Endodermal cell (in vitro differentiated cells): Measurements from ENCODE around the gene TBR1. TPM values are rescaled to one million over a fixed set of nuclear protein-coding genes. Genes with fewer than 3 reads are reported as not detected.
A peak's percentile ranks its signal among the peaks of the same experiment; 100 is the strongest.

Experiments used
- DNase-seq: peaks from one replicate; pipeline ENCODE4 v3.0.0-alpha.2; 2017
- H3K27ac ChIP-seq: 2 replicates; pipeline ENCODE4 v1.5.1; 2013; ENCODE audit warnings: mild to moderate bottlenecking, low read depth, low read length, moderate library complexity
- H3K27me3 ChIP-seq: 2 replicates; pipeline ENCODE4 v1.6.1; 2013; ENCODE audit warnings: mild to moderate bottlenecking, low read length, moderate library complexity; ENCODE audit not compliant: insufficient read depth, control insufficient read depth, poor library complexity, severe bottlenecking
- H3K36me3 ChIP-seq: 2 replicates; pipeline ENCODE4 v1.7.0; 2013; ENCODE audit warnings: mild to moderate bottlenecking, low read length, moderate library complexity; ENCODE audit not compliant: control insufficient read depth, insufficient read depth
- H3K4me1 ChIP-seq: one replicate; pipeline ENCODE4 v1.7.0; 2013; ENCODE audit warnings: low read length; ENCODE audit not compliant: control insufficient read depth, insufficient read depth
- H3K4me3 ChIP-seq: 2 replicates; pipeline ENCODE4 v1.5.1; 2013; ENCODE audit warnings: mild to moderate bottlenecking, low read length, moderate library complexity
- H3K9ac ChIP-seq: 2 replicates; pipeline ENCODE4 v1.6.1; 2013; ENCODE audit warnings: mild to moderate bottlenecking, low read length, moderate library complexity; ENCODE audit not compliant: poor library complexity, severe bottlenecking; ENCODE audit errors: extremely low read depth
- H3K9me3 ChIP-seq: 2 replicates; pipeline ENCODE4 v1.6.1; 2013; ENCODE audit warnings: mild to moderate bottlenecking, low read length, moderate library complexity; ENCODE audit not compliant: control insufficient read depth
- H3K27ac Mint-ChIP-seq: 2 replicates; pipeline ENCODE4 v1.8.0; 2020; ENCODE audit warnings: mixed read lengths
- H3K27me3 Mint-ChIP-seq: 2 replicates; pipeline ENCODE4 v1.8.0; 2021; ENCODE audit warnings: mild to moderate bottlenecking, mixed read lengths; ENCODE audit not compliant: insufficient read depth
- H3K36me3 Mint-ChIP-seq: 2 replicates; pipeline ENCODE4 v1.8.0; 2020; ENCODE audit warnings: low read depth, mixed read lengths
- H3K4me1 Mint-ChIP-seq: 2 replicates; pipeline ENCODE4 v1.8.0; 2020; ENCODE audit warnings: mixed read lengths
- H3K4me3 Mint-ChIP-seq: 2 replicates; pipeline ENCODE4 v1.8.0; 2020; ENCODE audit warnings: mild to moderate bottlenecking, moderate library complexity, mixed read lengths
- H3K9me3 Mint-ChIP-seq: 2 replicates; pipeline ENCODE4 v1.8.0; 2020; ENCODE audit warnings: mild to moderate bottlenecking, mixed read lengths
- WGBS, 2 experiments: methylation state at CpG; one replicate each; pipeline versions ENCODE4 v1.1.5 to v1.1.7; 2013; ENCODE audit warnings: missing lambda C conversion rate in 2 of 2, mixed read lengths in 1 of 2; ENCODE audit not compliant: insufficient coverage in 1 of 2, insufficient read length in 1 of 2; 5-methylcytosine and 5-hydroxymethylcytosine counted together
- total RNA-seq, 2 donors: library from RNA; stranded (reverse); fragmentation: NEBNext Ultra II Directional in 1 of 2; extraction: Animal tissue kit (Norgen Biotek cat#: 25700) in 1 of 2; gene quantifications; 2 replicates in 1 of 2; 3 replicates in 1 of 2; pipeline ENCODE4 v1.2.1, GENCODE V29; 2021
- TF ChIP-seq, protein P1 (sequence below): fragments of 200-600 bp; sonication (generic); conservative IDR thresholded peaks from 2 replicates; pipeline ENCODE4 v1.5.0; 2021; ENCODE audit warnings: antibody characterized with exemption, mild to moderate bottlenecking

TBR1 gene
- total RNA-seq, 2 donors from 2014 or later, result 1.2 to 2.4 TPM

DNA sequence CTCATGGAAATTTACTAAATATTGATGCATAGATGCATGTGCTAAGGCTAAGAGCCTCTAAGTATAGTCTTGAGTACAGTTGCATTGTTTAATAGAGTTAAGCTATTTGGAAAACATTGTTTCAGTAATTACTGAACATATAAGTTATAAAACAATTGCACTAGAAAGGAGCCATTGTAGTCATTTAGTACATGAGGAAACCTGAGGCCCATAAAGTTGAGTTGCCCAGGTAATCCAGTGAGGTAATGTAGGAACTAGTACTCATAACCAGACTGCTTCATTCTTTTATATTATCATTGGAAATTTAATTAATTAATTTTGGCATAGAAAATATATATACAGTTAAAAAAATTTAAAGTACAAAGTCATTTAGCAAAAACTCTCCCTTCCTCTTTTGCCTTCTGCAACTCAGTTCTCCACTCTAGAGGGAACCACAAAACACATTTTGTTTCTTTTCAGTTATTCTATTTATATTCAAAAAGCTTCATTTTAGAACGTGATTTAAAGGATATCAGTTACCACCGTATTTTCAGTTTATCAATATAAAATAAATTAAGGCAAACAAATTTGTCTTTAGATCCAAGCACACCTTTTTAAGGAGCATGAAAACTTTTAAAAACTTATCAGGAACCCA is 27.8 kb upstream of the TBR1 start:
- Histone ChIP-seq H3K27ac (no peak overlapping the region), H3K4me1 (peaks cover 5% of the 10 kb centered on the region), H3K9ac (no peak overlapping the region), H3K27me3 (no peaks in the 10 kb centered on the region), H3K9me3 (no peaks in the 10 kb centered on the region), H3K36me3 (peaks cover 33% of the 10 kb centered on the region), H3K4me3 (no peak overlapping the region)
- H3K9me3 Mint-ChIP-seq, result no peaks in the 10 kb centered on the region
- peaks cover 8% of the 10 kb centered on the region for H3K36me3 Mint-ChIP-seq
- no peak for DNase-seq
- TF ChIP-seq, protein P1, sequence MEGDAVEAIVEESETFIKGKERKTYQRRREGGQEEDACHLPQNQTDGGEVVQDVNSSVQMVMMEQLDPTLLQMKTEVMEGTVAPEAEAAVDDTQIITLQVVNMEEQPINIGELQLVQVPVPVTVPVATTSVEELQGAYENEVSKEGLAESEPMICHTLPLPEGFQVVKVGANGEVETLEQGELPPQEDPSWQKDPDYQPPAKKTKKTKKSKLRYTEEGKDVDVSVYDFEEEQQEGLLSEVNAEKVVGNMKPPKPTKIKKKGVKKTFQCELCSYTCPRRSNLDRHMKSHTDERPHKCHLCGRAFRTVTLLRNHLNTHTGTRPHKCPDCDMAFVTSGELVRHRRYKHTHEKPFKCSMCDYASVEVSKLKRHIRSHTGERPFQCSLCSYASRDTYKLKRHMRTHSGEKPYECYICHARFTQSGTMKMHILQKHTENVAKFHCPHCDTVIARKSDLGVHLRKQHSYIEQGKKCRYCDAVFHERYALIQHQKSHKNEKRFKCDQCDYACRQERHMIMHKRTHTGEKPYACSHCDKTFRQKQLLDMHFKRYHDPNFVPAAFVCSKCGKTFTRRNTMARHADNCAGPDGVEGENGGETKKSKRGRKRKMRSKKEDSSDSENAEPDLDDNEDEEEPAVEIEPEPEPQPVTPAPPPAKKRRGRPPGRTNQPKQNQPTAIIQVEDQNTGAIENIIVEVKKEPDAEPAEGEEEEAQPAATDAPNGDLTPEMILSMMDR, result no peak
- no peak overlapping the region for H3K27ac Mint-ChIP-seq
- 94% methylated on average over 2 of the region's 2 CpGs; no CpG with 5 or more reads in 1 of the 2 experiments for WGBS, 2 experiments
- no peak overlapping the region for H3K4me3 Mint-ChIP-seq
- no peaks in the 10 kb centered on the region for H3K27me3 Mint-ChIP-seq
- H3K4me1 Mint-ChIP-seq, result peaks cover 20% of the 10 kb centered on the region

DNA sequence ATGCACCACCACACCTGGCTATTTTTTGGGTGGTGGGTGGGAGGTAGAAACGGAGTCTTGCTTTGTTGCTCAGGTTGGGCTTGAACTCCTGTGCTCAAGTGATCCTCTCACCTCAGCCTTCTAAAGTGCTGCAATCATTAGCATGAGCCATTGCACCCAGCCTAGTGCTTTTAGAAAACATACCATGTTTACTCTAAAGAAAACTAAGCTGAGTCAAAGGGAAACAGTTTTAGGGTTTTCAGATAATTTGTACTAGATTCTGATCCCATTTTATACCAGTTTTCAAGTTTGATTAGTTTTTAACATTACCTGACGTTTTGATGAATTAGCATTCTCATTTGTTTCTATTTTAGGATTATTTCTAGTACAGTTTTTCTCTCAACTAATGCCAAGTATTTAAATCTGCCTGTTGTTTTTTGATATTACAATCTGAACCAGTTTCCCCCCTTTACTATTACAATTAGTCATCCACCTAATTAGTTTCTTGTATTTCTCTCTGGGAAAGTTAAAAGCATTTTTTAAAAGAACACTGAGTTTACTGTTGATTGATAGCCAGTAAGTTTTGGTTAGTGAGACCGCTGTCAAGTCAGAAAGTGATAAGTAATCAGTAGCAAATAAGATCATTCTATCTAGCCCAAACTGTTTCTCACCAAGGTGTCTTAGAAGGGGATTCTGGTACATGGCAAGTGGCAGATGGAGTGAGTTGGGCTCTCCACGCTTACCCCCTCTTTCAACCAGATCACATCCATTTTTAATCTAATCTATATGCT is 24.2 kb upstream of the TBR1 start:
- Histone ChIP-seq H3K27me3 (no peaks in the 10 kb centered on the region), H3K4me3 (no peak overlapping the region), H3K4me1 (peaks cover 5% of the 10 kb centered on the region), H3K9ac (no peak overlapping the region), H3K9me3 (no peaks in the 10 kb centered on the region), H3K27ac (no peak overlapping the region), H3K36me3 (peaks cover 42% of the 10 kb centered on the region)
- Mint-ChIP-seq H3K27me3 (no peaks in the 10 kb centered on the region), H3K36me3 (peaks cover 29% of the 10 kb centered on the region), H3K4me1 (peaks cover 21% of the 10 kb centered on the region), H3K9me3 (no peaks in the 10 kb centered on the region), H3K27ac (peak overlapping the region; percentile 61), H3K4me3 (no peak overlapping the region)
- TF ChIP-seq, protein P1, result no peak
- WGBS, 2 experiments, result 78% methylated on average over 3 of the region's 4 CpGs; no CpG with 5 or more reads in 1 of the 2 experiments
- DNase-seq, result no peak

DNA sequence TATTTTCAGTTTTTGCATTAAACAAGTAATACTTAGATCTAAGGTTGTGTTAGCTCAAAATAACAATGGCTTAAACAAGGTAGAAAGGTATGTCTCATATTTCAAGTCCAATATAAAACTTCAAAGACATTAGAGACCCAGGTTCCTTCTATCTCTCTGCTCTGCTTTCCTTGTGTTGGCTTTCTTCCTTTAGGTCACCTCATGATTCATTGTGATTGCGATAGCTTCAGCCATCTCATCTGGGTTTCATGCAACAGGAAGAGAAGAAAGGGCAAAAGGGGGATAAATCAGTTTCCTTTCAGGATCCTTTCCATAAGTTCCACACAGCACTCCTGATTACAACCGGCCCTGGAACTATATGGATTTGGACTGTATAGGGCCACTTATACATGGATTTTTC is 16.0 kb upstream of the TBR1 start:
- H3K27ac ChIP-seq, result no peak overlapping the region
- WGBS, 2 experiments, result 96 to 100% methylated on average over 1 to 2 of the region's 2 CpGs

More for the DNA sequence above, 16.0 kb upstream of the TBR1 start:
- no peak for DNase-seq
- Mint-ChIP-seq H3K4me1 (peaks cover 4% of the 10 kb centered on the region), H3K9me3 (no peaks in the 10 kb centered on the region), H3K4me3 (no peak overlapping the region), H3K36me3 (peaks cover 40% of the 10 kb centered on the region), H3K27me3 (no peaks in the 10 kb centered on the region), H3K27ac (no peak overlapping the region)
- H3K9me3 ChIP-seq, result no peaks in the 10 kb centered on the region
- peaks cover 61% of the 10 kb centered on the region for H3K36me3 ChIP-seq
- H3K4me3 ChIP-seq, result no peak overlapping the region
- no peaks in the 10 kb centered on the region for H3K27me3 ChIP-seq
- no peak overlapping the region for H3K9ac ChIP-seq
- TF ChIP-seq, protein P1, result no peak
- no peaks in the 10 kb centered on the region for H3K4me1 ChIP-seq
